GM23248 (cell line): Measurements from ENCODE around the gene WFDC8.

Experiments used
- EZH2 ChIP-seq: fragments of 200-600 bp; sonication (generic); IDR thresholded peaks from 2 replicates; pipeline ENCODE4 v1.6.1; 2018; ENCODE audit warnings: antibody characterized with exemption, mild to moderate bottlenecking; ENCODE audit not compliant: insufficient read depth, poor library complexity, severe bottlenecking
- EZH2phosphoT487 ChIP-seq: fragments of 200-600 bp; sonication (generic); IDR thresholded peaks from 2 replicates; pipeline ENCODE4 v1.6.1; 2018; ENCODE audit warnings: antibody characterized with exemption, moderate library complexity, mild to moderate bottlenecking, low read depth; ENCODE audit not compliant: insufficient read depth

- TF ChIP-seq EZH2 (no peak), EZH2phosphoT487 (no peak)
Measured at GRCh38 chr20:45607810-45608209, 28.7 kb upstream of the WFDC8 start.
